ENCODE results near the gene ZNF583. TPM values are rescaled to one million over a fixed set of nuclear protein-coding genes. Genes with fewer than 3 reads are reported as not detected.

Gene ZNF583
- total and polyA plus RNA-seq, 9 of the 15 experiments (the other 6 are each of a cell fraction or from before 2014, with no cell fraction given) = 0.92 to 6.7 (median 3.0) TPM

DNA sequence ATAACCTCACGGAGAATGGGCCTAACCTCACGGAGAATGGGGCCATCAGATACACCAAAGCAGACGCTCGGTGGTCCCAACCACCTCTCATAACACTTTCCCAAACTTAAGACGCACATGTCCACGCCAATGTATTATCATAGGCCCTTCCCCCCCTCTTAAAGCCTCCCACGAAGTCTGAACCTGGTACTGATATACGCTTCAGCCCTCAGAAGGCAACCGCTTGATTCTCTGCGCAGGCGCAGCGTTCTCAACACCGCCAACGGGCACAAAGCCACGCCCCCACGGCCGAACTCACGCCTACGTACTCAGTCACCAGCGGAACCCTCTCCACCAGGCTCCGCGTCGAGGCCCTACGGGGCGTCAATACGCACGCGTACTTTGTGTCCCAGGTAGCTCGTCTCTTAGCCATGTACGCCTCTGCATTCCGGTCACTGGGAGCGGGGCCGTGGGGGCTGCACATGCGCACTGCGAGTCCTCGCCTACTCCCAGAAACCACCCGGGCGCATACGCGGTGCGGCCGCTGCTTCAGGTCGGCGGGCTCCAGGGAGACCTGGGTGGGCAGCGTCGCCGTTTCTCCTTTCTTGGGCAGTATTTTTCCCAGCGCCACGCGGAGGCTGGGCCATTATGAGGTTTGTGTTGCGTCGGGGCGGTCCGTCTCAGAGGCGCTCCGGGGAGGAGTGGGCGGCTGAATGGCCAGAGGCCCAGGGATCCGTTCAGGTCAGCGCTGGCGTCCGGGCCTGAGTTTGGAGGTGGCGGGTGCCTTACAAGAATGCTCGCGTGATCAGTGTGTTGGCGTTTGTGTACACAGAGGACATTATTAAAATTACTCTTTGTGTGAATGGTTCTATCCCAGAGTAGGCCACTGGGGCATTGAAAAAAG lies 36.1 kb upstream of the ZNF583 start (continued):
- TF ChIP-seq ZBTB33 (CRISPR knock-in tag; IDR thresholded peaks at IDR 0.05) (peak; percentile 62), SIX5 (IDR thresholded peaks at IDR 0.05; ENCODE audit: borderline replicate concordance in 1 of 2, insufficient read depth in 1 of 2, low read depth in 1 of 2, low read length in 2 of 2) (no peak), ERF (CRISPR knock-in tag; IDR thresholded peaks at IDR 0.05) (peak; percentile 29; the same call in 1 of the 2 replicates), ATF6 (CRISPR knock-in tag; IDR thresholded peaks at IDR 0.05) (peak; percentile 73; the same call in 1 of the 2 replicates), BHLHE40 (IDR thresholded peaks at IDR 0.05; ENCODE audit: low read length) (peak; percentile 37; the same call in 1 of the 2 replicates), NR2C2 (CRISPR knock-in tag; IDR thresholded peaks at IDR 0.05) (no peak), NR2C2 (tag; IDR thresholded peaks at IDR 0.05) (peak; percentile 41; the same call in 1 of the 2 replicates), E2F3 (CRISPR knock-in tag; IDR thresholded peaks at IDR 0.05) (no peak), PHF20 (IDR thresholded peaks at IDR 0.05; ENCODE audit: partially characterized antibody) (peak; percentile 58)
